B cell (primary cell): ENCODE measurements around the gene HSD11B2. TPM values are rescaled to one million over a fixed set of nuclear protein-coding genes. Genes with fewer than 3 reads are reported as not detected.
A peak's percentile ranks its signal among the peaks of the same experiment; 100 is the strongest.

Experiments used
- ATAC-seq: fragments of 200-7000 bp; cut with Tn5 transposase; one replicate; pipeline ENCODE4 v1.10.0; 2021; ENCODE audit warnings: low read depth, mild to moderate bottlenecking, moderate number of reproducible peaks, moderate library complexity
- CTCF ChIA-PET: fragments of 350-600 bp; sonication (Branson Sonifier 250); formaldehyde crosslinking; loops from one replicate; lab custom pipeline; 2021; ENCODE audit warnings: antibody characterized with exemption, inconsistent platforms; lab: Charles Lee
- POLR2A ChIA-PET: fragments of 350-600 bp; sonication (Branson Sonifier 250); formaldehyde crosslinking; loops from one replicate; lab custom pipeline; 2021; ENCODE audit warnings: antibody characterized with exemption; lab: Charles Lee
- DNase-seq: peaks from one replicate; pipeline ENCODE4 v3.0.0; 2013
- H2AFZ ChIP-seq: 2 replicates; pipeline ENCODE4 v1.6.1; 2012; ENCODE audit warnings: mild to moderate bottlenecking, low read depth, low read length; ENCODE audit not compliant: insufficient read depth, poor library complexity, severe bottlenecking
- H3K27ac ChIP-seq, 2 donors: 1 replicate in 1 of 2; 2 replicates in 1 of 2; pipeline ENCODE4 v1.5.1; 2012 to 2013; ENCODE audit warnings: low read length in 2 of 2, mild to moderate bottlenecking in 2 of 2, moderate library complexity in 1 of 2
- H3K27me3 ChIP-seq, 4 experiments: fragments of 200-600 bp in 1 of 4; sonication (generic) in 1 of 4; replicated peaks in 1 of 4; 1 replicate in 2 of 4; 2 replicates in 2 of 4; pipeline versions ENCODE4 v1.6.1 to v1.7.0; 2013 to 2016; ENCODE audit warnings: low read length in 3 of 4, mild to moderate bottlenecking in 2 of 4, mixed read lengths in 1 of 4, moderate library complexity in 1 of 4; ENCODE audit not compliant: insufficient read depth in 4 of 4, control insufficient read depth in 3 of 4; ENCODE audit errors: control extremely low read depth in 1 of 4
- H3K36me3 ChIP-seq, 2 experiments: replicated peaks in 1 of 2; 1 replicate in 1 of 2; 2 replicates in 1 of 2; pipeline versions ENCODE4 v1.6.1 to v1.7.1; 2013; ENCODE audit warnings: low read length in 1 of 2; ENCODE audit not compliant: insufficient read depth in 2 of 2, control insufficient read depth in 1 of 2; ENCODE audit errors: control extremely low read depth in 1 of 2, extremely low read depth in 1 of 2
- H3K4me1 ChIP-seq, 2 donors: fragments of 200-600 bp in 1 of 2; sonication (generic) in 1 of 2; 1 replicate in 1 of 2; 2 replicates in 1 of 2; pipeline versions ENCODE4 v1.5.1 to v1.6.1; 2013 to 2017; ENCODE audit warnings: low read length in 2 of 2; ENCODE audit not compliant: control insufficient read depth in 2 of 2, insufficient read depth in 2 of 2
- H3K4me2 ChIP-seq: replicated peaks from 2 replicates; pipeline ENCODE3; 2012; ENCODE audit warnings: mild to moderate bottlenecking, low read depth, low read length; ENCODE audit not compliant: poor library complexity, severe bottlenecking
- H3K4me3 ChIP-seq, 5 experiments: fragments of 200-600 bp in 1 of 5; sonication (generic) in 1 of 5; 1 replicate in 3 of 5; 2 replicates in 2 of 5; pipeline versions ENCODE4 v1.5.1 to v1.7.0; 2011 to 2016; ENCODE audit warnings: low read length in 4 of 5, mild to moderate bottlenecking in 4 of 5, low read depth in 2 of 5, control low read depth in 1 of 5, moderate library complexity in 1 of 5; ENCODE audit not compliant: insufficient read depth in 1 of 5; ENCODE audit errors: control extremely low read depth in 1 of 5, extremely low read depth in 1 of 5
- H3K79me2 ChIP-seq: fragments of 200-600 bp; sonication (generic); one replicate; pipeline ENCODE4 v1.6.0; 2016; ENCODE audit warnings: low read length; ENCODE audit not compliant: control insufficient read depth, insufficient read depth
- H3K9ac ChIP-seq: fragments of 200-600 bp; sonication (generic); 2 replicates; pipeline ENCODE4 v1.6.1; 2017; ENCODE audit warnings: mild to moderate bottlenecking, low read length, moderate library complexity
- H3K9me3 ChIP-seq, 3 donors: one replicate each; pipeline versions ENCODE4 v1.6.1 to v1.7.1; 2013; ENCODE audit warnings: low read length in 2 of 3; ENCODE audit not compliant: control insufficient read depth in 2 of 3, insufficient read depth in 1 of 3; ENCODE audit errors: control extremely low read depth in 1 of 3
- H4K20me1 ChIP-seq: 2 replicates; pipeline ENCODE4 v1.6.0; 2012; ENCODE audit warnings: mild to moderate bottlenecking, low read length; ENCODE audit not compliant: insufficient read depth, control insufficient read depth, poor library complexity, severe bottlenecking
- H3K27ac Mint-ChIP-seq: one replicate; pipeline ENCODE4 v1.8.0; 2021; ENCODE audit warnings: mixed read lengths
- H3K27me3 Mint-ChIP-seq: one replicate; pipeline ENCODE4 v1.8.0; 2021; ENCODE audit warnings: mixed read lengths
- H3K4me1 Mint-ChIP-seq: one replicate; pipeline ENCODE4 v1.8.0; 2021; ENCODE audit warnings: mixed read lengths
- H3K4me3 Mint-ChIP-seq: one replicate; pipeline ENCODE4 v1.8.0; 2021; ENCODE audit warnings: mixed read lengths
- H3K9me3 Mint-ChIP-seq: one replicate; pipeline ENCODE4 v1.8.0; 2022; ENCODE audit warnings: mixed read lengths; ENCODE audit not compliant: insufficient read depth
- CTCF ChIP-seq: fragments of 200-600 bp; IDR thresholded peaks from one replicate; pipeline ENCODE4 v1.8.0; 2022; ENCODE audit warnings: antibody characterized with exemption, mild to moderate bottlenecking
- EZH2 ChIP-seq: IDR thresholded peaks from 2 replicates; pipeline ENCODE4 v1.6.1; 2012; ENCODE audit warnings: borderline replicate concordance, low read depth, mild to moderate bottlenecking, moderate library complexity, low read length; ENCODE audit not compliant: insufficient read depth, poor library complexity, severe bottlenecking
- WGBS: methylation state at CpG from one replicate; pipeline ENCODE4 v1.1.5; 2013; ENCODE audit warnings: missing lambda C conversion rate; ENCODE audit not compliant: insufficient coverage; 5-methylcytosine and 5-hydroxymethylcytosine counted together
- intact Hi-C: fragments of 100-400 bp; cut with micrococcal nuclease; formaldehyde crosslinking; loops from one replicate; pipeline ENCODE4 v1.10.0; 2022
- polyA plus RNA-seq: library from polyadenylated mRNA; depleted of rRNA; stranded (reverse); fragments of >200 nt; gene quantifications from 2 replicates; pipeline ENCODE4 v1.2.3, GENCODE V29; 2012
- total RNA-seq, 2 donors: library from RNA; stranded (reverse); fragments of 120-200 nt in 1 of 2; gene quantifications; 1 replicate in 1 of 2; 2 replicates in 1 of 2; pipeline versions ENCODE4 v1.2.3 to v1.2.4, GENCODE V29; 2013 to 2022

HSD11B2 gene
- total and polyA plus RNA-seq, 2 donors (not counting 1 experiment from before 2014, with no cell fraction given): 0.09 TPM; not detected in 1

- no peak for TF ChIP-seq CTCF
- TF ChIP-seq EZH2: no peak
- Histone ChIP-seq H3K4me3 (no peak overlapping the region), H3K4me1 (peaks cover 8 to 11% of the 10 kb centered on the region in 2 donors), H3K9me3 (no peaks in the 10 kb centered on the region), H4K20me1 (no peaks in the 10 kb centered on the region), H3K9ac (no peak overlapping the region), H3K79me2 (no peaks in the 10 kb centered on the region), H3K27ac (no peak overlapping the region), H3K4me2 (no peak overlapping the region), H2AFZ (no peak overlapping the region), H3K36me3 (no peaks in the 10 kb centered on the region), H3K27me3 (peaks cover 0 to 13% (median 5%) of the 10 kb centered on the region in 4 experiments)
- Mint-ChIP-seq H3K27me3 (peaks cover 17% of the 10 kb centered on the region), H3K9me3 (no peaks in the 10 kb centered on the region), H3K27ac (no peak overlapping the region), H3K4me1 (peaks cover 12% of the 10 kb centered on the region), H3K4me3 (peak overlapping the region; percentile 89)
- intact Hi-C loops: loop anchor here (2.0 kb wide), 2 partner anchors 23 to 441 kb away; no protein-coding TSS in a partner anchor
- WGBS: 100% methylated on average over 1 of the region's 2 CpGs
- DNase-seq (no peak), ATAC-seq (no peak)
- POLR2A ChIA-PET: no interaction called here
- CTCF ChIA-PET: interaction anchor here (0.9 to 3.0 kb wide), 6 partner anchors 11 to 157 kb away, joined by 3 to 20 read pairs (median 4); no protein-coding TSS in a partner anchor
These were observed 13.4 kb upstream of the HSD11B2 start for GRCh38 chr16:67417333-67418061.

- no peak overlapping the region for H3K27ac ChIP-seq
- POLR2A ChIA-PET: no interaction called here
- H2AFZ ChIP-seq: no peak overlapping the region
- 100% methylated on average over 1 of the region's 3 CpGs for WGBS
- no peaks in the 10 kb centered on the region for H3K79me2 ChIP-seq
- DNase-seq: no peak
- H3K27me3 ChIP-seq: peaks cover 0 to 15% (median 6%) of the 10 kb centered on the region in 4 experiments
- no peak overlapping the region for H3K4me3 Mint-ChIP-seq
- H3K4me2 ChIP-seq: no peak overlapping the region
- ATAC-seq: no peak
- H3K9me3 ChIP-seq: no peaks in the 10 kb centered on the region
- H3K27me3 Mint-ChIP-seq: peaks cover 27% of the 10 kb centered on the region
- H3K9me3 Mint-ChIP-seq: no peaks in the 10 kb centered on the region
- CTCF ChIA-PET: interaction anchor here (1.2 kb wide), 1 partner anchor 12 kb away, joined by 3 read pairs; no protein-coding TSS in a partner anchor
- no peak overlapping the region for H3K9ac ChIP-seq
- TF ChIP-seq EZH2 (no peak), CTCF (no peak)
- H3K27ac Mint-ChIP-seq: no peak overlapping the region
- no peak overlapping the region for H3K4me3 ChIP-seq
- intact Hi-C loops: no loop called here
- H4K20me1 ChIP-seq: no peaks in the 10 kb centered on the region
- H3K36me3 ChIP-seq: no peaks in the 10 kb centered on the region
- H3K4me1 ChIP-seq: peaks cover 8 to 11% of the 10 kb centered on the region in 2 donors
- peaks cover 8% of the 10 kb centered on the region for H3K4me1 Mint-ChIP-seq
These were observed 11.4 kb upstream of the HSD11B2 start for GRCh38 chr16:67419502-67419901.
